Stimulated activated CD8-positive, alpha-beta memory T cell treated with anti-CD3 and anti-CD28 coated beads, Interleukin-4, amount 100 ng/mL, for 4 hours (primary cell): ENCODE data around the gene CUL2.
"Not testable (repeated sequence)": the region's sequence is repeated elsewhere in the genome, so short reads cannot be mapped to it uniquely, and the experiment has no call there.

Source experiments
- DNase-seq, 2 donors: peaks; one replicate each; pipeline ENCODE4 v3.0.0-alpha.2; 2020; ENCODE audit warnings: low read depth in 2 of 2, low spot score in 1 of 2

CUL2 gene

GRCh38 chr10:35020481-35020880, 69.7 kb downstream of the CUL2 start:
- no peak for DNase-seq

GRCh38 chr10:35019041-35020024, 70.8 kb downstream of the CUL2 start:
- DNase-seq = no peak

DNA sequence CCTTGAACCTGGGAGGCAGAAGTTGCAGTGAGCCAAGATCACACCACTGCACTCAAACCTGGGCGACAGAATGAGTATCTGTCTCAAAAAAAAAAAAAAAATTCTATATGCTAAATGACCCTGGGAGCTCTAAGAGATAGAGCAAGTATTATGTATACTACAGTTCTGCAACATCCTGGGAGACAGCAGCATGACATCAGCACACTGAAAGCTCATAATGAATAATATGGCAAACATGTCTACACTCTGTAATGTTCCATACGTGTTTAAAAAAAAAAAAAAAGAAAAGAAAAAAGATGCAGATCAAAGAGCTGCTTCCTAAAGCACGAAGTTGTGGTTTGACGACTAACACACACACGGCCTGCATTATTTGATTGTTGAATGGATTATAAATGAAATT, 72.5 kb downstream of the CUL2 start:
- DNase-seq = no peak

- DNase-seq = no peak
Observed at GRCh38 chr10:35015843-35016408, 74.2 kb downstream of the CUL2 start.

DNA sequence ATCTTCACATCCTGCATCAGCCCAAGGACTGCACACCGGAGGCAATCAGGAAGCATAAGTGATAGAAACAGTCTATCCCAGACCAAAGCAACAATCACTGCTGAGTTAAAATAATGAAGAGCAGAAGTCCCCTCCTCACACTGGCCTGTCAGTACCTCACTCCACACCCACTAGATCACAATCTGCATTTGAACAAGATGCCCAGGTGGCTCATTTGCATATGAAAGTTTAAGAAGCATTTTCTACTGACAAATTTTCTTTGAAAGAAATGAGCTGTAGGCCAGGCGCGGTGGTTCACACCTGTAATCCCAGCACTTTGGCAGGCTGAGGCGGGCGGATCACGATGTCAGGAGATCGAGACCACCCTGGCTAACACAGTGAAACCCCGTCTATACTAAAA, 77.4 kb downstream of the CUL2 start:
- no peak for DNase-seq

DNA sequence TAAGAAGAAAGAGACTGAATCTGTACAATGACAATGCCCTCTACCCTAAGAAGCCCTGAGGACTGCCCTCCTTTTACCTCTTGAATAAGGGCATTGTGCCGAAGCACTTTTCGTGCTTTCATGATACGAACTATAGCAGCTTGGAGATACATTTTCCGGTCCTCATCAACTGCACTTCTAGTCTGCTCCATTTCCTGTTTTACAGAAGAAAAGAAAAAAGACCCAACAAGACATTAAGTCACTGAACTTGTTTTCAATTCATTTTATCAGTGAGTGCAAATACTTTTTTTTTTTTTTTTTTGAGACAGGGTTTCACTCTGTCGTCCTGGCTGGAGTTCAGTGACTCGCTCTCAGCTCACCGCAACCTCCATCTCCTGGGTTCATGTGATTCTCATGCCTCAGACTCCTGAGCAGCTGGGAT, 78.4 kb downstream of the CUL2 start:
- DNase-seq = no peak

DNA sequence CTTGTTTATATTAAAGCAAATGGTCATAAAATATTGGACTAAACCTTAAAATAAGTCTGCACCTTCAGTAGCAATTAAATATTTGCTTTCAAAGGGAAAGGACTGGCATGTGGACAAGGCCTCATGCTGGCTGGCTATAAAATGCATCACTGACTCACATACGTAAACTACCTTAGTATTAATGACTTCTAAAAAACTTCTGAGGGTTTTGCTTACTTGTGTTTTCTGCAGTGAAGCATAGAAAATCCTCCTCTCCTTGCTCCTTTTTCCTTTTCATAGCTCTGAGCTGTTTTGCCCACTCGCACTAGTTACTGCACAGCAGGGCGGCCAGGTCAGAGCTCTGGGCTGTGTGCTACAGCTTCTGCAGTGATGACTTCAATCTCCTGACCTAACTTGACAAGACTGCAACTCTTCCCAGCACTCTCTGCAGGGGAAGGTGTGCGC, 82.3 kb downstream of the CUL2 start:
- no peak for DNase-seq

- DNase-seq = no peak
Observed at GRCh38 chr10:35006836-35007235, 83.3 kb downstream of the CUL2 start.

DNA sequence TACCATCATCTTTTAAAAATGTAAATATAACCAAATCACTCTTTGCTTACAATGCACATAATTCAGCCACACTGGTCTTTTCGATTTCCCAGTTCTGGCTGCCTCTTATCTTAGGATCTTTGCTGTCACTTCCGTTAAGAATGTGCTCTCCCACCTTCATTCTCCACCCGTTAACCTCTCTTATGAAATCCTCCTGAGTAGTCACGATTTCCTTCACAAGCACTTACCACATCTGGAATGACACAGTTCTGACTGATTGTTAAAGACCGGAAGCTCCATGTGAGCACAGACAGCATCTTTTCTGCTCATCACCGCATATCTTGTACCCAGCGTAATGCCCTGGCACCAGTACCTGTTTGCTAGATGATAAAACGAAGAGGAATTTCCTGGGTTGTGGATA, 84.3 kb downstream of the CUL2 start:
- no peak for DNase-seq

GRCh38 chr10:35004651-35005050, 85.5 kb downstream of the CUL2 start:
- no peak for DNase-seq

GRCh38 chr10:35003906-35004305, 86.2 kb downstream of the CUL2 start:
- DNase-seq = no peak

GRCh38 chr10:35000936-35001335, 89.2 kb downstream of the CUL2 start:
- no peak for DNase-seq

- no peak for DNase-seq
Observed at GRCh38 chr10:34999532-34999931, 90.6 kb downstream of the CUL2 start.

- DNase-seq = no peak
Observed at GRCh38 chr10:34998940-34999339, 91.2 kb downstream of the CUL2 start.

DNA sequence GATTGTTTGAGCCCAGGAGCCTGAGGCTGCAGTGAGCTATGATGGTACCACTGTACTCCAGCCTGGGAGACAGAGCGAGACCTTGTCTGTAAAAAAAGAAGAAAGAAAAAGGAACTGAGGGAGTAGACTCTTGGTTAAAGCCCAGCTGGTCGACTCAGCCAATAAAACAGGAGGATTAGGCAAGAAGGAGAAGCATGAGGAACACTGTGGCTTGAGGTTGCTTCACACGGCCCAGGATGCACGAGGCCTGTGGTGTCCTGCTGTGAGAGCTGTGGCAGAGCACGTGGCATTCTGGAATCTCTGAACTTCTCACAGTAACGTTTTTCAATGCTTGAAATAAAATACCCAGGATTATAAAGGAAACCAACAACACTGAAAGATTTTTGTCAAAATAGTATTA, 93.3 kb downstream of the CUL2 start:
- DNase-seq = no peak

DNA sequence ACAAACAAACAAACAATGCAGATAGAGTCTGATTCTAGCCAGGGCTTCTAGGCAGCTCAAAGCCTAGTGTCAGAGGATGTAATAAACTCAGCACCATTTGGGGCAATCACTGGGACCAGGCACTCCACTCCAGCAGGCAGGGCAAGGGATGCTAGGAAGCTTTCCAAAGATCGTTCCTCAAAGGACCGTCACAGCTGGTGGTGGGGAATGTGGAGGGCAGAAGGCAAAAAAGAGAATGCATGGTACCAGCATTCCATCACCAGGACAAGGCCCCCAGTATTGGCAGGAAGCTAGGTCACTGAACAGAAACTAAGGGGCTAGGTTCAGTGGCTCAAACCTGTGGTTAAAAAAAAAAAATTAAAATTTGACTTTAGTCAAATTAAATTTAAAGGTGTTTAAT, 94.2 kb downstream of the CUL2 start:
- no peak for DNase-seq

- DNase-seq = peak; percentile 4 to 6
Observed at GRCh38 chr10:34994565-34995142, 95.5 kb downstream of the CUL2 start.

GRCh38 chr10:34993782-34994181, 96.4 kb downstream of the CUL2 start:
- DNase-seq = no peak

DNA sequence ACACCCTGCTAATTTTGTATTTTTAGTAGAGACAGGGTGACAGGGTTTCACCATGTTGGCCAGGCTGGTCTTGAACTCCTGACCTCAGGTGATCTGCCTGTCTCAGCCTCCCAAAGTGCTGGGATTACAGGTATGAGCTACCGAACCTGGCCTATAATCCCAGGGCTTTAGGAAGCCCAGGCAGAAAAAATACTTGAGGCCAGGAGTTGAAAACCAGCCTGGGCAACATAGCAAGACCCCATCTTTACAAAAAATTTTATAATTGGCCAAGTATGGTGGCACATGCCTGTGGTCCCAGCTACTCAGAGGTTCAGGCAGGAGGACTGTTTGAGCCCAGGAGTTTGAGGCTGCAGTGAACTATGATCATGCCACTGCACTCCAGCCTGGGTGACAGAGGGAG, 99.0 kb downstream of the CUL2 start:
- DNase-seq = not testable (repeated sequence)

DNA sequence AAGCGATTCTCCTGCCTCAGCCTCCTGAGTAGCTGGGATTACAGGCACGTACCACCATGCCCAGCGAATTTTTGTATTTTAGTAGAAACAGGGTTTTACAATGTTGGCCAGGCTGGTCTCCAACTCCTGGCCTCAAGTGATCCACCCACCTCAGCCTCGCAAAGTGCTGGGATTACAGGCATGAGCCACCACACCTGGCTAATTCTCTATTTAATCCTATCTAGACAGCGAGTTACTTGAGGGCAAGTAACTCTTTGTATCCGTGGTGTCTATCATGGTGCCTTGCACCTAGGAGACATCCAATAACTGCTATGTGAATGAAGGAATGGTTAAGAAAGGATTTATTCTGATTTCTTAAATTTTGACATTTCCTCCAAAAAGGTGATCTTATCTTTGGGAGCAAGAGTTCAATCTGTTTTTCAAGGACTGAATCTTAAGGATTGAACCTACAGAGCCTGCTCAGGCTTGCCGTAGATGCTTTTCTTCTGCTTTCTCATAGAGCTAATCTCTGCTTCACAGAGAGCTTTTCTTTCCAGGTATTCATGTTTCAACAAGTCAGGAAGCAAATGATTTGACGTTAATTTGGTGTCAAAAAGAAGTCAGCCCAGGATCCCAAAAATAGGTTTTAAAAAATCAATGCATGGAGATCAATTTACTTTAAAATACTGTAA, 101.6 kb downstream of the CUL2 start:
- no peak for DNase-seq

DNA sequence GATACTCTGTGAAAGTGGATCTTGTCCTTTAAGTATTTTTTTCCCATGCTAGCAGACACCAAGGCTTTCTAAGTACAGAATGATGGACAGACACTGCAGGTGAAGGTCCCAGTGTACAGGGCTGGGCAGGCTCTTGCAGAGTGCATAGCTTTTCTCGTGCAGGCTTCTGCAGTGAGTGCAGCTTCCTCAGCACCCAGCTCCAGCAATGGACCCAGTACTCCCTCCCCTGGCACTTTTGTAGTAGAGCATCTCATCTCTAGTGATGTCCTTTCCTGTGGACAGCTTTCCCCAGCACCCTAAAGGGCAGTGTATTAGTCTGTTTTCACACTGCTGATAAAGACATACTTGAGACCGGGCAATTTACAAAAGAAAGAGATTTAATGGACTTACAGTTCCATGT, 104.3 kb downstream of the CUL2 start:
- DNase-seq = no peak

DNA sequence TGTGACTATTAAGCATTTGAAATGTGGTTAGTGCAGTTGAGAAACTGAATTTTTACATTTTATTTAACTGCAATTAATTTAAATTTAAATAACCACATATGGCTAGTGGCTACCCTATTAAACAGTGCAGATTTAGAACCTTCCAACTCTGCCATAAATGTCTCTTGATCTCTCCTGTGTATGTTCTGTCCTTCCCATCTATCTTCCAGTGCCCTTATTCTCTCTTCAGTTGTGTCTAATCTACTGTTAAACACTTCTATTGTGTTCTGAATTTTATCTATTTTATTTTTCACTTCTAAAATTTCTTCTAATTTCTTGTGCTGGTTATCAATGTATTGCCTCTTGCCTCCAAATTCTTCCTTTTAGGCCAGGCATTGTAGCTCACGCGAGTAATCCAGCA, 105.0 kb downstream of the CUL2 start:
- no peak for DNase-seq
